HL-60 (cell line): ENCODE results near the gene CACNA1C.

Experiments
- DNase-seq, 2 experiments: peaks; one replicate each; pipeline ENCODE4 v3.0.0-alpha.2; 2010 to 2020; ENCODE audit warnings: low read depth in 1 of 2, low spot score in 1 of 2
- H3K27ac ChIP-seq: fragments of 250-450 bp; sonication (Bioruptor Pico); replicated peaks from 2 replicates; pipeline ENCODE4 v1.5.1; 2020; ENCODE audit warnings: mild to moderate bottlenecking, moderate library complexity
- H3K27me3 ChIP-seq: fragments of 250-450 bp; sonication (Bioruptor Pico); 2 replicates; pipeline ENCODE4 v1.5.1; 2021; ENCODE audit warnings: mild to moderate bottlenecking, moderate library complexity; ENCODE audit not compliant: insufficient read depth, poor library complexity, severe bottlenecking
- H3K4me3 ChIP-seq: replicated peaks from 2 replicates; pipeline ENCODE4 v1.5.1; 2011; ENCODE audit warnings: mild to moderate bottlenecking, control low read depth, low read length; ENCODE audit not compliant: insufficient read depth
- GABPA ChIP-seq: IDR thresholded peaks from 2 replicates; pipeline ENCODE4 v1.6.1; 2012; ENCODE audit warnings: low read depth
- POLR2AphosphoS5 ChIP-seq: IDR thresholded peaks from 2 replicates; pipeline ENCODE4 v1.6.1; 2012; ENCODE audit warnings: low read depth
- REST ChIP-seq: IDR thresholded peaks from 2 replicates; pipeline ENCODE4 v1.6.1; 2012; ENCODE audit warnings: low read depth; ENCODE audit not compliant: insufficient replicate concordance
- SPI1 ChIP-seq: IDR thresholded peaks from 2 replicates; pipeline ENCODE4 v1.6.1; 2012; ENCODE audit warnings: low read depth, mild to moderate bottlenecking, borderline replicate concordance
- TF ChIP-seq, protein P1 (sequence below): IDR thresholded peaks from one replicate; pipeline ENCODE4 v1.5.1; 2011; ENCODE audit warnings: low read length, control low read depth, inconsistent platforms; ENCODE audit not compliant: insufficient read depth

The CACNA1C gene

GRCh38 chr12:2552000-2552756 lies 499.4 kb downstream of the CACNA1C start:
- peak overlapping the region; percentile 43 for H3K27ac ChIP-seq
- TF ChIP-seq REST (no peak), SPI1 (no peak), POLR2AphosphoS5 (no peak), GABPA (no peak)
- TF ChIP-seq, protein P1, sequence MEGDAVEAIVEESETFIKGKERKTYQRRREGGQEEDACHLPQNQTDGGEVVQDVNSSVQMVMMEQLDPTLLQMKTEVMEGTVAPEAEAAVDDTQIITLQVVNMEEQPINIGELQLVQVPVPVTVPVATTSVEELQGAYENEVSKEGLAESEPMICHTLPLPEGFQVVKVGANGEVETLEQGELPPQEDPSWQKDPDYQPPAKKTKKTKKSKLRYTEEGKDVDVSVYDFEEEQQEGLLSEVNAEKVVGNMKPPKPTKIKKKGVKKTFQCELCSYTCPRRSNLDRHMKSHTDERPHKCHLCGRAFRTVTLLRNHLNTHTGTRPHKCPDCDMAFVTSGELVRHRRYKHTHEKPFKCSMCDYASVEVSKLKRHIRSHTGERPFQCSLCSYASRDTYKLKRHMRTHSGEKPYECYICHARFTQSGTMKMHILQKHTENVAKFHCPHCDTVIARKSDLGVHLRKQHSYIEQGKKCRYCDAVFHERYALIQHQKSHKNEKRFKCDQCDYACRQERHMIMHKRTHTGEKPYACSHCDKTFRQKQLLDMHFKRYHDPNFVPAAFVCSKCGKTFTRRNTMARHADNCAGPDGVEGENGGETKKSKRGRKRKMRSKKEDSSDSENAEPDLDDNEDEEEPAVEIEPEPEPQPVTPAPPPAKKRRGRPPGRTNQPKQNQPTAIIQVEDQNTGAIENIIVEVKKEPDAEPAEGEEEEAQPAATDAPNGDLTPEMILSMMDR: no peak
- no peaks in the 10 kb centered on the region for H3K27me3 ChIP-seq
- no peak overlapping the region for H3K4me3 ChIP-seq
- DNase-seq: no peak

GRCh38 chr12:2553388-2554126 lies 500.8 kb downstream of the CACNA1C start:
- Histone ChIP-seq H3K27me3 (no peaks in the 10 kb centered on the region), H3K4me3 (no peak overlapping the region), H3K27ac (no peak overlapping the region)
- no peak for DNase-seq
- TF ChIP-seq SPI1: no peak
- TF ChIP-seq, protein P1: no peak
- no peak for TF ChIP-seq REST
- no peak for TF ChIP-seq POLR2AphosphoS5
- TF ChIP-seq GABPA: no peak

DNA sequence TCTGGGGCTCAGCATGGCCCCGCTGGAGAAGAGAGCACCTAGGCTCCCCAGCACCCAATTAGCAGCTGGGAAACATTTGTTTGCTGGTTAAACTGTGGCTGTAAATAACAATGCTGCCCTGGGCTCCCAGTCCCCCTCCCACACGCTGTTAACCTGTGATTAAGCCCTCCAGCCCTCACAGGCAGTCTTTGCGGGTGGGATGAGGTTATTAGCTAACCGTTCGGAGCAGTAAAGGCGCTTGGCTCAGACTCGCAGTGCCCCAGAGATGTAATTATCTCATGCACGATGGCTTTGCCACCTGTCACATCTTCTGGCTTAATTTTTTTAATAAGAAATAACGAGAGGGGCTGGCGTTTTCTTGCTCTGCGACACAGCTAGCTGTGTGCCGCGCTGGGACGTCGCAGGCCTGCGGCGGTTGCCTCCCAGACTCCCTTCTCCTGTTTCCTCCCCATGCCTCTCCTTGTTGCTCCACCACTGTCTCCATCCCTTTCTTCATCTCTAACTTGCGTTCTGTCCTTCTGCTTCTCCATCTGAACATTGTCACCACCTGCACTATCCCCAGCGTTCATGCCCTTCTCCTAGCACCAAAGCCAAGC lies 502.8 kb downstream of the CACNA1C start:
- H3K27me3 ChIP-seq: no peaks in the 10 kb centered on the region
- no peak for DNase-seq

More for the DNA sequence above, 502.8 kb downstream of the CACNA1C start:
- Histone ChIP-seq H3K27ac (no peak overlapping the region), H3K4me3 (no peak overlapping the region)
- TF ChIP-seq, protein P1: no peak
- TF ChIP-seq SPI1 (no peak), REST (no peak), POLR2AphosphoS5 (no peak), GABPA (no peak)
